NCI-H345 treated with DMSO at 0.1 percent for 48 hours (cell line): Measurements from ENCODE around the gene DNAJC1.

Experiments
- DNase-seq: peaks from one replicate; lab custom pipeline; 2025; ENCODE audit not compliant: unreplicated experiment; lab: John Stamatoyannopoulos, UW

DNAJC1 gene

GRCh38 chr10:22006379-22006884 is 2.9 kb upstream of the DNAJC1 start:
- no peak for DNase-seq

- no peak for DNase-seq
Measured at GRCh38 chr10:22005763-22006162, 2.2 kb upstream of the DNAJC1 start.

DNA sequence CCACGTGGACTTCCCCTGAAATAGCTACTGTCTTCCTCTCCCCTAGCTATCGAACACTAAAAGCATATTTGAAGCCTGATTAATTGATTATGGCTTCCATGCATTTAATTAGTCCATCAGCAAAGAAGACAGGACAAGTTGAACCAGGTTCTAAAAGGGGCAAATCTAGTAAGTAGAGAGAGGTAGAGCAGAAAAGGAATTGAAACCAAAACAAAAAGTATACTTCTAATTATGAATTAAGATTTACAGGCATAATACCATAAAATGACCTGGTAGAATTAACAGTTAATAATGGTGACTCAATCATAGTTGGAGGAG is 393 bp upstream of the DNAJC1 start:
- DNase-seq: no peak

GRCh38 chr10:22002591-22003176 is 846 bp downstream of the DNAJC1 start:
- DNase-seq: no peak

GRCh38 chr10:21995557-21995956 is 8.0 kb downstream of the DNAJC1 start:
- no peak for DNase-seq

- DNase-seq: no peak
Measured at GRCh38 chr10:21993360-21994001, 10.0 kb downstream of the DNAJC1 start.

GRCh38 chr10:21991785-21992184 is 11.7 kb downstream of the DNAJC1 start:
- no peak for DNase-seq

DNA sequence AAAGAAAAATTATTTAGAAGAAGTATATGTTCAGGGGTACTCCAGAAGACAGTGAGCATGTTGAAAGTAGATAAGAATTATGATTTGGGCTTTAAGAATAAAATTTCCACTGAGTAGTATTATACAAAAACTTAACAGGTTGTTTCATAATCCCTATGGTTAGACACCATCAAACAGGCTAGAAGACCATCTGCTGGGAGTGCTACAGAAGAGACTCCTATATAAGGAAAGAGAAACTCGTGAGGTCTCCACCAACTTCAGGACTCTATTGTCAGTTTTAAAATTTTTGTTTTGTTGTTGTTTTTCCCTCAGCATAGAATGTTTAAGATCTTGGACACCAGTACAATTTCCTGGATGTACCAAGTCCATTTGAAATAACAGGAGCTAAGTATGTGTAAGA is 13.1 kb downstream of the DNAJC1 start:
- DNase-seq: no peak

DNA sequence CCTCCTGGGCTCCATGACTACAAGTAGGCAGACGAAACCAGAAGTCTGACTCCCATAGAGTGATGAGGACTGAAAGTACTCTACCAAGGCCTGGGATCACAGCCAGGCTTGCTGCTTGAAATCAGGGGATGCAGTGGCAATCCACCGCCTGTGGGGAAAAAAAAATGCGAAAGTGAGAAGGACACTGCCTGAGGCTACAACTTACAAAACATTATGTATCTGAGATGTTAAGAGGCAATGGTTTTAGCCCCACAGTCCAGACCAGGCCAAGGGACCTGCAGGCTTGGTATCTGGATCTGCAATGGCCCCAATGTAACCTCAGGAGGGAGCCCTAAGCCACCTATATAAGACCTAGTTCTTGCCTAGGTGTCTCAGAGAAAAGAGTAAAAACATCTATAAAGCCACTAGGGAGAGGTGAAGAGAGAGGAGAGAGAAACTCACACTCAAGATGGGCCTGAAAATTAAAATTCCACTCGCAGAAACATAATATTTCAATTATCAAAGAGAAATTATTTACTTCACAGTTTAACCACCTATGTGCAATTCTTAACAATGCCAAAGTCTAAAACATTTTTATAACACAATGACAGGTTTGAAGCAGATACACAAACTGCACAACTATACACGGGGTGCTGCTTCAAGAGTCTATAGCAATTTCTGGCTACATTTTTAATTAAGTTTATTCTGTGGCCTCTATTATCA is 13.9 kb downstream of the DNAJC1 start:
- peak; percentile 18 for DNase-seq

GRCh38 chr10:21985541-21985940 is 18.0 kb downstream of the DNAJC1 start:
- DNase-seq: no peak

- no peak for DNase-seq
Measured at GRCh38 chr10:21981118-21981517, 22.4 kb downstream of the DNAJC1 start.

DNA sequence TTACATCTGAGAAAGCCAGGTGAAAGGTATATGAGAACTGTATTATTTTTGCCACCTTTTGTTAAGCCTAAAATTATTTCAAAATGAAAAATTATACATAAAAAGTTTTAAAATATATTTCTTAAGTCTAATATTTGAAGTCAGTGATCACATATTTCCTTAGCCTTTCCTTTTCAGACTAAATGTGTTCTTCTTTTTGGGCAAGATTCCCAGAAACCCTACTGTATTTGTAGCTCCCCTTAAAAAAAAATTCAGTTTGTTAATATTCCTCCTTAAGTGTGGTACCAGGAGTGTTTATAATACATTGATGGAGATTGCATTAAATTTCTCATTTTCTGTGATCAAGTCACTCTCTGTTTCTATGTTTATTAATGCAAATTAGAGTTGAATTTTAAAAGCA is 22.8 kb downstream of the DNAJC1 start:
- no peak for DNase-seq

DNA sequence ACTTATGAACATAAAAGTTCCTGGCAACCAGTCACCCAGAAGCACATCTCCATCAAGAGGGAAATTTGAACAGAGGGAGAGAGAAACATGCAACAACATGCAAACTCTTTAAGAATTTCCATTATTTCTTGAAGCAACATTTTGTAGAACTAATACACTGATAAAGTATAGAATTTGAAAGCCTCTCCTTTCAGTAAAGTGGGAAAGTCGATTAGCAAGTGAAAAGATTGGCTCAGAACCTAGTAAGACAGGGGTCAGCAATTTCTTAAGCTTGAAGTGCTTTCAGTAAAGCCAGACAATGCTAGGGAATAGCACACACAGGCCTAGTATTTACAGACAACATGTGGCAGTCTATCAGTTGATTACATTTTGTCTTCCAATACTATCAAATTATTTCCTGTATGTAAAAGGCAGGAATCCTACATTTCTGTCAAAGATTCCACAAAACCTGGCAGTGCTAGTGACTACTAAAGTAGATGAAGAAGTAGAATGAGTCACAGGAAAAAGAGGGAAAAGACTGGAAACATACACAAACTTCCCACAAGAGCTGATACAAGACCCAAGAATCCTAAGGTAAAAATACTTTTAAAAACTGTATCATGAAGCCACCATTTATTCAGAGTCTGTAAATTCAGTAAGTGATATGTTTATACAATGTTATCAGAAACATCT is 25.2 kb downstream of the DNAJC1 start:
- no peak for DNase-seq

- DNase-seq: no peak
Measured at GRCh38 chr10:21976739-21977138, 26.8 kb downstream of the DNAJC1 start.

DNA sequence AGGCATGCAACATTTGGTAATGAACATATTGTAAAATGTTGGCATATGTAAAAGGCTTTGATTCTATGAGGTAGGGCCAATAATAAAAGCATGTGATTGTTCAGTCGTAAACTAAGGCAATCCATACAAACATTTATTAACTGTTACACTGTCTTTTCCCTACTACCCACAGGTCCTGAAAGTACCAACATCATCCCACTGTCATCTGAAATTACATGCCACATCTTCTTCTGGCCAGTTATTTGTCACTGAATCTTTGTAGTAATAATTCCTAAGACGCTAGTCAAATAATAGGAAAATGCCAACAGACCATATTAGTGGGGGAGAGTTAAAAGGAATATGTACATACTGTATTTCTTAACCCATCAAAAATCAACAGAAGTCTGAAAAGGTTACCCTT is 27.2 kb downstream of the DNAJC1 start:
- no peak for DNase-seq

GRCh38 chr10:21975378-21975990 is 28.0 kb downstream of the DNAJC1 start:
- peak; percentile 87 for DNase-seq

DNA sequence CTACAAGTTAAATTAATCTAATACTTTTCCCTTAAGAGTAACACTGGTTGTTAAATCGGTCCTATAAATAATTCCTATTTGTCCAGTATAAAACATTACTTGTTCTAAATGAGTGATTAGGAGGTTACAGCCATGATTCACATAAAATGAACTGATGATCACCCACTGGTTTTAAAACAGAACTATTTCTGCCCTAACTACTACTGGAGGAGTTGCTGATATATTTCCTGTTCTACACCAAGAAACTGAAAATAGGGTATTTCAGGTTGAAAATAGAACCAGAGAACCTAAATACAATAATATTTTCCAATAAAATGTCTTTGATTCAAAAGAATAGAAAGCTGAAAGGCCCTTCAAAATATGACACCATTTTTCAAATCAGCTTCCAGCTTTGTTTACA is 30.9 kb downstream of the DNAJC1 start:
- DNase-seq: no peak

- no peak for DNase-seq
Measured at GRCh38 chr10:21969326-21970287, 33.9 kb downstream of the DNAJC1 start.

- DNase-seq: no peak
Measured at GRCh38 chr10:21964983-21965665, 38.4 kb downstream of the DNAJC1 start.

- no peak for DNase-seq
Measured at GRCh38 chr10:21962358-21962757, 41.2 kb downstream of the DNAJC1 start.
